ENCODE measurements around the gene PAPPA2.
"Not testable (repeated sequence)": the region's sequence is repeated elsewhere in the genome, so short reads cannot be mapped to it uniquely, and the experiment has no call there.

Gene PAPPA2

DNA sequence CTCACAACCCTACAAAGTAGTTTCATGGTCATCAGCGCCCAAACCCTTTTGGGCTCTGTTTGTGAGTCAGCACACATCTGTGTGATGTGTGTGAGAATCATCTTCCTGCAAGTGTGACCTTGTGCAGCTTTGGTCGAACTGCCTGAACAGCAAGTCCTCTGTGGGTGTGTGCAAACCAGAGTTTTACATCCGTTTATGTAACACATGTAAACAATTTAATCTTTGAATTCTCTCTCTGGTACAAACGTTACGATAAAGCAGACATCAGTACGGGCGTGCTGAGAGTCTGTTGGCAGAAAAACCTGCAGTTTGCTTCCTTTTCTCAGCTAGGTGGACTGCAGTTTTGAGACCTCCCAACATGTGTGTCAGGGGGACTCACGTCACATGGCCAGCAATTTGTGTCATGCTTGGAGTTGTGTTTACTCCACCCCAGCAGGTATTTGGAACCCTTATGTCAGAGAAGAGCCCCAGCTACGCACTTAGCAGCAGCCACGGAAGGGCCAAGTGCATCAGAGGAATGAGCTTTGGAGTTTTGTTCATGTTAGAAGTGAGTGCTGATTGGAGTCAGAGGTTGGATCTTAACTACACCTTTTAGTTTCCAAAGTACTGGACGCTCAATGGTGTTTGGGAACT is 230.8 kb downstream of the PAPPA2 start:
- no peak for DNase-seq (ENCODE audit: low read depth in 2 of 2)

DNA sequence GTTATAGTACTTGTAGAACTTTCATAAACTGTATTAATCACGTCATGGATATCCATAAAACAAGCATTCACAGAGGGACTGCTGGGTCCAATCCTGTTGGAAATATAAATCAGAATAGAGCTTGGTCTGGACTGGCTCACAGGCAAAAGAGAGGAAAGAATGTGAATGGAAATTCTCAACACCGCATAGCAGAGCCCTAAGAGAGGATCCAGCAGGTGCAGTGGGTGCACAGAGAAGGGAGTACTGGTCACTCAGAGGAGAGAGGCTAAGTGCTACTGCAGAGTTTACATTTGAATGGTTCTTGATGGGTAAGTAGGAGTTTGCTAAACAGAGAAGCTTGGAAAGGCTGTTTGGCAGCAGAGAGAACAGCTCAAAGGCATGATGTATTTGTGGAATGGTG is 231.7 kb downstream of the PAPPA2 start:
- no peak for DNase-seq (ENCODE audit: low read depth in 2 of 2)

DNA sequence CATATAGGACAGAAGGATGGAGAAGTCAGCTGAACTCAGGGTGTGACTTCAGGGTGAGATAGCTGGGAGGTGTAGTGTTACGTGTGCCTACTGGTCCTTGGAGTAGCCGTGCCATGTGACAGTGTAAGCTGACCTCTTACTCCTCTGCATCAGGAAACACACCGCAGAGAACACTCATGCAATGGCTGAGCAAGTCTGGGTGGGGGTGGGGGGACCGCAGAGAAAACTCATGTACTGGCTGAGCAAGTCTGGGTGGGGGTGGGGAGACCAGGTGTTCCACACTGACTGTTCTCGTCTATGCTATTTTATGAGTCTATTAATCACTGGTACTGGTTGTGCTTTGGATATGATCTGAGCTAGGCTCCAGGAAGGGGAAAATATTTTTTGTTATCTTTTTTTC is 233.1 kb downstream of the PAPPA2 start:
- DNase-seq (ENCODE audit: low read depth in 2 of 2), result no peak

DNA sequence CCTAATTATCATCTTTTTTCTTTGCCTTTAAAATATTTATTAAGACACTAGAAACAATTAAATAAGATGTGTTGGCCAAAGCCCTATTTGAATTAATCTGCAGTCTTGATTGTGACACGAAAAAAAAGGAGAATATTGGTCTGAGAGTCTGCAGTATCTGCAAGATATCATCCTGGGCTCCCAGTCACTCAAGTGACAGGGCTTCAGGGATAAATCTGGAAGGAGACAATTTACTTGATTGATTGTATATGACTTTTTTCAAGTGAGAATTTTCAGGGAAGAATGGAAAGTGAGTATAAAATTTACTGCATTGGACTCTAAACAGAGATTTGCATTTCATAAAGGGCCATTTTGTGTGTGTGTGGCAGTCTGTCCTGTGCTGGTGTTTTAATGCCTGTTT is 233.7 kb downstream of the PAPPA2 start:
- DNase-seq (ENCODE audit: low read depth in 2 of 2), result no peak

DNA sequence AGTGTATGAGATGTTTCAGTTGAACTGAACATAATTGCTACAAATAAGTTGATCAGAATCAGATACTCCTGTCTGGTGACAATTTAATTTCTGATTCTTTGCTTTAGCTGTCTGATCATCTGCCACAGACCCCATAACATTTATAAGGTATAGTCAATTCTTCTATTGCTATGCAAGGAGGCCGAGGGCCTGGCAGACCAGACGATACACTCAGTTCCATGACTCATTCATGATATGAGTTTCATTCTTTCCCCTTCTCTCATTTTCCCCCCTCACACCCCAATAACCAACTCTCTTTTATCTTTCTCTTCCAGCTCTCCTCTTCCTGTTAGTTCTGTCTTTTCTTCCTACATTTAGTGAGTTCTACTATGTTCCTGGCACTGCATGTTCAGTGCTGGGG is 236.8 kb downstream of the PAPPA2 start:
- no peak for DNase-seq (ENCODE audit: low read depth in 2 of 2)

DNA sequence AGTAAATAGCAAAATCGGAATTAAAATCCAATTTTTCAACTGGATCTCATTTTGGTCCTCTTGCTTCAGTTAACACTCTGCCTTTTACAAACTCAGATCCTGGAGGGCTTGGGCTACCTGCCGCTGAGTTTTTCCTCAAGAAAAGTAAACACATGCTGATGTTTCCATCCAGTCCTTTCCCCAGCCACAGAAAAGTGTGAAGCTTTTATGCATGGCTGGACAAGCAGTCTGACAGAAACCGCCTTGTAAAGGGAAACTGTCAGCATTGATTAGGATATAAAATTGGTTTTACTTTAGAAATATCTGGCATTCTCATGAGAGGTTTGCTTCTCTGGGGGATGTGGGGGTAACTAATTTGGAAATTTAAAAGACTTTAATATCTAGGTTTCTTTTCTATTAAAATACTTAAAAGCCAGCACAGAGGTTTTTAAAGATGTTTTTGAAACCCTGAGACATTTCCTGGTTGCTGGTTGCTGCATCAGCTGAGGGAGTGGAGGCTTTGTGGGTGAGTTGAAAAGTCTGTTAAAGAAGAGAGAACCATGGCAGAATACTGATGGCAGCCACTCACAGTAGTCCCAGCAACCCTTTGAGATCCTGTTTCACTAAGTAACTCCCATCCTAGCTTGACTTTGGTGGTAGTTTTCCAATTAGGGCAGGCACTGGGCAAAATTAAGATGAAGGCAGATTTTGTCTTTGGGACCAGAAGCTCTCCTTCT is 238.3 kb downstream of the PAPPA2 start:
- DNase-seq (ENCODE audit: low read depth in 2 of 2), result no peak

DNA sequence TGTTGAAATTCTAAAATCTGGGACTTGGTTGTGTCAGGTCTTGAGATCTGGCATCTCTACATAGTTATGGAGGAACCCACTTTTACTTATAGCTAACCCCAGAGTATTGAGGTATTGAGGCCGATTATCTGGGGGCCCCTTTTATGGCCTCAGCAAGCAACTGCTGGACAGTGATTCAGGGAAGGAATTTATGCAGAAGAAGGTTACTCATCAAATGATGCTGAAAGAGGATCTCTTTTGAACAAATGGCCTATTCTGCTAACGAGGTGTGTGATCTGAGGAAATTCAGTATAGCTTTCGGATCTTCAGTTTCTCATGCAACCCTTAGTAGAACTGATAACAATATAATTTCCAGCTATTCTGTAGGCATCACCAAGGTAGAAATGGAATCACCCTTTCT is 239.9 kb downstream of the PAPPA2 start:
- DNase-seq (ENCODE audit: low read depth in 2 of 2), result no peak

DNA sequence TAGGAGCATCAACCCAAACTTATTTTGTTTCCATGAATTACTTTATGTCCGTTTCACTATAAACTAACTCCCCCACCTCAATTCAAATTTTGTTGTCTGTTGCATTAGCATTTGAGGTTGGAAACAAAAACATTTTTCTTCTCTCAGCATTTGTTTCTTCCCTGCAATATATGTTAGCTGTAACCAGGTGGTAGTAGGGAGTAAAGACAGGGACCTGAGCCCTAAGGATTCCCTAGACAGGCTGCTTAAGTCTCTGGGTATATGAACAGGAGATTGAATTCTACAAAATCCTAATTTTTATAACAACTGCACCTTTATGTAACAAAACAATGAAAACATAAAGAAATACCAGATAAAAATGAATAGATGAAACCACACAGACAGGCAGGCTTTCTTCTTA is 242.6 kb downstream of the PAPPA2 start:
- DNase-seq (ENCODE audit: low read depth in 2 of 2), result no peak

DNA sequence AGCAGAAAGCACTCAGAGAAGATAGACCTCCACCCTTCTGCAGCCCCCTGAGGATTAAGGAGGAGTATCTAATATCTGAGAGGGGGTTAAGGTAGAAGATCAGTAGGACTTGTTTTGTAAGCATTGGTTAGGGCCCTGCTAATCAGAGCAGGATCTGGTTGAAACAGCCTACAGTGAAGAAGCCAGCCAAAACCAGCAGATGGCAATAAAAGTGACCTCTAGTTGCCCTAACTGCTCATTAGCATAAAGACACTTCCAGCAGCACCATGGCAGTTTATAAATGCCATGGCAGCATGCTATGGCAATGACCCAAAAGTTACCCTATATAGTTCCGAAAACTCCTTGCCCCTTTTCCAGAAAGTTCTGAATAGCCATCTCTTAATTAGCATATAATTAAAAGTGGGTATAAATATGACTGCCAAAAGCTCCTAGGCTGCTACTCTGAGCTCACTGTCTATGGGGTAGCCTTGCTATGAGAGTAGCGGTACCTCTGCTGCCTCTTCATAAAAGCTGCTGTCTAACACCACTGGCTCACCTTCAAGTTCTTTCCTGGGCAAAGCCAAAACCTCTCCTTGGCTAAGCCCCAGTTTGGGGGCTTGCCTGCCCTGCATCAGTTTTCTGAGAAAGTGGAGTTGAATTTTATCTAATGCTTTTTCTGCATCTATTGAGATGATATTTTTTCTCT is 254.2 kb downstream of the PAPPA2 start:
- no peak for DNase-seq (ENCODE audit: low read depth in 2 of 2)

DNA sequence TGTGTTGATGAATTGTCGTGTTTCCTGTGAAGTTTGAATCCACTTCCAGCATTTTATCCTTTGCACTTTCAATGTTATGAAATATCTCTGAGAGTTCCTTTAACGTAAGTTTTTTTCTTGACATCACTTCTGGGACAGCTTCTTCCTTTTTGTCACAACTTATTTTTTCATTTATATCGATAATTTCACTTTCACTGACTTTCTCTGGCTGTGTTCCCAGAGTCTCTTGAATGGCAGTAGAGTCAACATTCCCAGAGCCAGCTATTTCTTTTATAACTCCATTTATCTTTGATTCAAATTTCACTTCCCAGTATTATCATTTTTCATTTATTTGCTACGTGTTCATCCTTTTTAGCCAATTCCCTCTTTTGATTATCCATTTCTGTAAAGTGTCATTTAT is 256.5 kb downstream of the PAPPA2 start:
- no peak for DNase-seq (ENCODE audit: low read depth in 2 of 2)

DNA sequence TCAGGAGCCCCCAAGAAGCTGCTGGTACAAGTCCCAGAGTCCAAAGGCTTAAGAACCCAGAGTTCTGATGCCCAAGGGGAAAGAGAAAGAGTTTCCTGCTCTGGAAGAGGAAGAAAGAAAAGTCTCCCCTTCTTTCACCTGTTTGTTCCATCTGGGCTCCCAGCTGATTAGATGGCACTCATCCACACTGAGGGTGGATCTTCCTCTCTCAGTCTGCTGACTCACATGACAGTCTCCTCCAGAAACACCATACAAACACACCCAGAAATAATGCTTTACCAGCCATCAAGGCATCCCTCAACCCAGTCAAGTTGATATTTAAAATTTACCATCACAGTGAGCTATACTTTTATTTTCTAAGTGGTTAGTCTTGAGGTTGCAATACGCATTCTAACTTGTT is 257.9 kb downstream of the PAPPA2 start:
- no peak for DNase-seq (ENCODE audit: low read depth in 2 of 2)

DNA sequence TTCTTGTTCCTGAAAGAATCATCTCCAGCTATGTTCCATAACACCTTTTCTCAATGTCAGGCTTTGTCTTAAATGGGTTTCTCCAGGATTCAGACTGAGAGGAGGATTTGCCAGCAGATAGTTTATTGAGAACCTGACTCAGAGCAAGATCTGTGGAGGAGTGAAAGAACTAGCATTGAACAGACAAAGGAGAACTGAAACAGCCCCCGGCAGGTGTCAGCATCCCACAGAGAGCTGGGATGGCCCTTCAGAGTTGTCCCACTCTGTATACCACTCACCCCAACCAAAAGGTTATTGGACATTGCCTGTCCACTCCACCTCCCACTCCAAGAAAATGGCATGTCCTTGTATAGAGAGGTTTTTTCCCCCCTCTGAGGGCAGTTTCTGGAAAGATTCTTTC is 270.7 kb downstream of the PAPPA2 start:
- no peak for DNase-seq (ENCODE audit: low read depth in 2 of 2)

DNA sequence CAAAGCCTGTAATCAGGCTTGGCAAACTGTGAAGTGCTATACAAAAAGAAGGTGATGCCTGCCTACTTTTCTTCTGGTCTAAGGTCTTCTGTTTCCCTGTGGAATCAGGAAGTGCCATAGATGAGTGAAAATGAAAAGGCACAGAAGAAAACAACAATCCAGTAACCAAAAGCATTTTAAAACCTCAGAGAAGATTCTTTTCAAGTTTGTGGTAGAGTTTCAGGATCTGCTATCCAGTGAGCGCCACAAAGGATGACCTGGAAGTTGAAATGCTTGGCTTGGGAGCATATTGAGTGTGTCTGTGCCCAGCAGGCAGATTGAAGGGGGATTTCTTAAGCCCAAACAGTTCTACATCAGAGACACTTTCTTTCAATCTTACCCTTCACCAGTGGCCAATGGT is 272.2 kb downstream of the PAPPA2 start:
- no peak for DNase-seq (ENCODE audit: low read depth in 2 of 2)

DNA sequence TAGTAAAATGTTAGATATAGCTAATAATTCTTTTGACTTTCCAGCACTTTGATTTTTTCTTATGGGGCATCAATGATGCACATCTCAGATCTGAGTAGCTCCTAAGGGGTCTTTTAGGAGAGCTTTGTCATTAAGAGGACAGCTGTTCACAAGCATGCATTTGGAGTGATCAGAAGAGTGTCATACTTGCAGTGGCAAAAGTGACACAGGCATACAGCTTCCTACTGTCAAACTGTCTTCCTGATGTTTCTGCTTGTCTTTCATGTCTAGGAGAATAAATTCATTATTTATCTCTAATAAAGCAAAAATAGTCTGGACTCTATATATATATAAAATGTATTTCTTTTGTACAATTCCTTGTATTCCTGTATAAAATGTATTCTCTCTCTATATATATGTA is 273.0 kb downstream of the PAPPA2 start:
- DNase-seq (ENCODE audit: low read depth in 2 of 2), result no peak

DNA sequence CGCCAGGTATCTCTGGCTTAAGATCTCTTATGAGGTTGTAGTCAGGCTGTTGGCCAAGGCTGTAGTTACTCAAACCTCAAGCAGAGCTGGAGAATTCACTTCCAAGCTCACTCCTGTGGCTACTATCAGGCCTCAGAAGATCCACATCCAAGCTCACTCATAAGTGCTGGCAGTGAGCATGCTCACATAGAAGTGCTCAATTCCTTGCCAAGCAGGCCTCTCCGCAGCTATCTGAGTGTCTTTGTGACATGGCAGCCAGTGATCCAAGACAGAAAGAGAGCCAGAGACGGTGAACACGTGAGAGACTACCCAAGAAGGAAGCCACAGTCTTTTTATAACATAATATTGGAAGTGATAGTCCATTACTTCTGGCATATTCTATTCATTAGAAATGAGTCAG is 278.2 kb downstream of the PAPPA2 start:
- DNase-seq (ENCODE audit: low read depth in 2 of 2), result no peak

DNA sequence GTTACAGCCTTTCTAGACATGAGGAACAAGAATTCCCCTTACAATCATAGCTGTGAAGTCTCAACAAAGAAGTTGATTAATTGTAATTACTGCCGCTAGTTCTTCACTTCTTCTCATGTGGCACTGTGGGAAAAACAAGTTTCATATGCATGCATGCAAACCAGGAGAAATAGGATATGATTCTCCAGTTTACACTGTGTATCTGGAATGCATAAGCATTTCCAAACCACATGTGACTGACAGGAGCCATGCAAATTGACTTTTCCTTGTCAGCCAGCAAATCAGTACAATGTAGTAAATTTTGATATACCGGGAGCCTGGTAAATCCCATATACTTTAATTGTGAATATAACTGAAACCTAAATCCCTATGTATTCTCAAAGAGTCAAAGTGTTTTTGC is 279.3 kb downstream of the PAPPA2 start:
- no peak for DNase-seq (ENCODE audit: low read depth in 2 of 2)

DNA sequence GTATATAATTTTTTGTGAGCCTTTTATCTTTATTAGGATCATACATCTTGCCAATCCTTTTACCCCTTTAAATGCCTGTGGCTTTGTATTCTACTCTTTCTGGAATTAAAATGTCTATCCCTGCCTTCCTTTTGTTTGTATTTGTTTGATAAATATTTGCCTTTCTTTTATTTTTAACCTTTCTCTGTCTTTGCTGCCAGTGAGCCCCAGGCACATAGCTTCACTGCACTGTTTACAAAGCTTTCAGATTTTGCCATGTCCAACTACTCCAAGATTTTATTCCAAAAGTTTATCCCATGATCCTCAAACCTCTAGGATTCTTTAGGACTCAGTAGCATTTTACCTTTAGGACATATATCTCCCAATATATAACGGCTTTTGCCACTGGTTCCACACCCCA is 281.2 kb downstream of the PAPPA2 start:
- no peak for DNase-seq (ENCODE audit: low read depth in 2 of 2)

DNA sequence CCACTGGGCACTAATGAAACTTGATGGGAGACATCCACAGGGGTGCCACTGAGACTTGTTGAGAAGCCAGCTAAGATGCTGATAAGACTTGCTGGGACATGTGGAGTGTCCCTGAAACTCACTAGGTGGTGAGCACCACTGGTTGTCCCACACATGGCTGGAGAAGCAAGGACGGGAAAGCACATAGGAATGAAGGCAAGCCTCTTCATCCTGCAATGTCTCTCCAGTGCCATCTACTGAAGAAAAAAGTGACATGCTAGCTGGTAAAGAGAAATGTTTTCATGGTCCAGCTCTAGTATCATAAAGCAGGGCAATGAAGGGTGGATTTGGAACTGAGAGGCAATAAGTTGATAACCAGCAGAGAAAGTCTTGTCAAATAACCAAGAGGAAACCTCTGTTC is 283.0 kb downstream of the PAPPA2 start:
- DNase-seq (ENCODE audit: low read depth in 2 of 2), result no peak

DNA sequence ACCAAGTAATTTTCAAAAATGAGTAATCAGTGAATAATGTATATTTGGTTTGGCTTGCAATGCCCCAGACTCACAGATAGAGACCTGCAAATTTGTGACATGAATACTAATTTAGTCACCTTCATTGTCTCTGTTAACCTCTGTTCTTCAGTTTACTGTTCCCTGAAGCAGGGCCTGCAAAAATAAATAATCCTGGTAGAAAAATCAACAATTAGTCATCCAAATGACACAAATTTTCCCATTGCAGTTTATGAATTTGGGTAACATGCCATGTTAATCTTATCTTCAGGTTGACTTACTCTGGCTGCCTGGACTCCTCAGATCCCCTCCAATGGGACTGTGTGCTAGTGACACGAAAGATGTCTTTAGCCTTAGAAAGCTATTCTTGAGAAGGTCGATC is 289.5 kb downstream of the PAPPA2 start:
- no peak for DNase-seq (ENCODE audit: low read depth in 2 of 2)

DNA sequence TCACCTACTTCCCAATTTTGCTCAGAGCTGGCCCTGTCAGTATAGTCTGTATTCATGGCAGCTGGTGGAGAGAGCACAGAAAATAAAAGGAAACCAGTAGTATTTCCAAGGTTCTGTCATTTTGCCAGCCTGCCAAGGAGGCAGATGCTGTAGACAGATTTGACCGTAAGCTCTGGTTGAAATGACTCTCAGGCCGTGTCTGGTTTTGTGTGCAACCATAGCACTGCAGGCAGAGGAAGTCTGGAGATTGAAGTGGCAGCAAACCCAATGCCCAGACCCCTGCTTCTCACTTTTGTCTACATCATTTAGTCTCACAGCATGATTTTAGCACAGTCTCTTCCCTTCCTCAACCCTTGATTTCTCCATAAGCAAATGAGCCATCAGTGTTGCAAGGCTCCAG is 291.7 kb downstream of the PAPPA2 start:
- DNase-seq (ENCODE audit: low read depth in 2 of 2), result no peak

DNA sequence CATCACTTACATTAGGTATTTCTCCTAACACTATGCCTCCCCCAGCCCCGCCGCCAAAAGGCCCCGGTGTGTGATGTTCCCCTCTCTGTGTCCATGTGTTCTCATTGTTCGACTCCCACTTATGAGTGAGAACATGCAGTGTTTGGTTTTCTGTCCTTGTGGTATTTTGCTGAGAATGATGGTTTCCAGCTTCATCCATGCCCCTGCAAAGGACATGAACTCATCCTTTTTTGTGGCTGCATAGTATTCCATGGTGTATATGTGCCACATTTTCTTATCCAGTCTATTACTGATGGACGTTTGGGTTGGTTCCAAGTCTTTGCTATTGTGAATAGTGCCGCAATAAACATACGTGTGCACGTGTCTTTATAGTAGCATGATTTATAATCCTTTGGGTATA is 293.8 kb downstream of the PAPPA2 start:
- DNase-seq (ENCODE audit: low read depth in 2 of 2), result not testable (repeated sequence)

DNA sequence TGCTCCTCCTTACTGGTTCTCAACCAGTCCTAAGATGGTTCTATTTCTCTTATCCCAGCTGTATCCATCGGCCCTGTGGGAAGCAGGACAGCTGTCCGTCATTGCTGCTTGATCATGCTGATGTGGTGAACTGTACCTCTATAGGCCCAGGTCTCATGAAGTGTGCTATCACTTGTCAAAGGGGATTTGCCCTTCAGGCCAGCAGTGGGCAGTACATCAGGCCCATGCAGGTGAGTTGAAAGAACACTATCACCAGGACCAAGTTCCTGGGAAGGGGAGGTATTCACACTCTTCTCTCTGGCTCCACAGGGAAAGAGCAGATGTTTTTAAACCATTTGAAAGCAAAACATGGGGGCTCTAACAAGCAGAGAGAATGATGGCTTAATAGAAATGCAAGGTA is 302.6 kb downstream of the PAPPA2 start:
- no peak for DNase-seq (ENCODE audit: low read depth in 2 of 2)

DNA sequence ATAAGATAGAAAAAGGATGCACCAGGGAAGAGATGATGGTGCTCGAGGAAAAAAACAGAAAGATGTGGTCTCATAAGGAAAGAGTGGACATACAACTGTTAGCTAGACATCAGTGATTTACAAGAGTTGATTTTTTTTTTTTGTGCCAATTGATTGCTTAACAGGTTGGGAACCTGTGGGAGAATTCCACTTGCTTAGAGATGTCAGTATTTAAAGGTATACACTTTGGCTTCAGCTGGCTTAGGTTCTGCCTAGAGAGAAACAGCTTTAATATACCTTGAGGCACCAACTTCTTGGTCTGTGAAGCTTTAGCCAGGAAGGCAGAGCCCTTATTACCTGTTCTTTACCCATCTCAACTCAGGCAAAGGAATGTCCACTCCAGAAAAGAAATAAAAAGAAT is 303.8 kb downstream of the PAPPA2 start:
- DNase-seq (ENCODE audit: low read depth in 2 of 2), result no peak

Measured in stimulated activated CD8-positive, alpha-beta memory T cell treated with anti-CD3 and anti-CD28 coated beads, Interleukin-2, amount 100 ng/mL, for 48 hours (primary cell).